Panc1 (cell line): Measurements from ENCODE around the gene BRINP3. TPM values are rescaled to one million over a fixed set of nuclear protein-coding genes. Genes with fewer than 3 reads are reported as not detected.

Source experiments
- ATAC-seq: fragments of 200-7000 bp; cut with Tn5 transposase; 2 replicates; pipeline ENCODE4 v1.9.1; 2020; ENCODE audit warnings: mild to moderate bottlenecking, moderate library complexity
- BruUV-seq: library from RNA; stranded (reverse); fragments of 400-500 nt; replicated peaks from 2 replicates; lab custom pipeline; 2021; lab: Mats Ljungman, UMichigan
- CTCF ChIA-PET: fragments of 300-600 bp; sonication (Branson Sonifier 250); formaldehyde crosslinking; loops from one replicate; lab custom pipeline; 2022; ENCODE audit warnings: antibody characterized with exemption; lab: Charles Lee
- POLR2A ChIA-PET: fragments of 300-600 bp; sonication (Branson Sonifier 250); formaldehyde crosslinking; loops from one replicate; lab custom pipeline; 2022; ENCODE audit warnings: antibody characterized with exemption; lab: Charles Lee
- DNase-seq: peaks from one replicate; pipeline ENCODE4 v3.0.0-alpha.2; 2010; ENCODE audit warnings: low read depth, low spot score
- H3K27ac ChIP-seq: 2 replicates; pipeline ENCODE4 v1.5.1; 2011; ENCODE audit warnings: mild to moderate bottlenecking, low read length, inconsistent platforms
- H3K27me3 ChIP-seq: fragments of 200-500 bp; sonication (Bioruptor generic); 2 replicates; pipeline ENCODE4 v1.6.0; 2014; ENCODE audit warnings: low read length, inconsistent platforms; ENCODE audit not compliant: control insufficient read depth, insufficient read depth
- H3K36me3 ChIP-seq: fragments of 200-500 bp; sonication (Bioruptor generic); 2 replicates; pipeline ENCODE4 v1.5.1; 2014; ENCODE audit warnings: inconsistent platforms, mild to moderate bottlenecking, low read length, moderate library complexity; ENCODE audit not compliant: control insufficient read depth, insufficient read depth
- H3K4me1 ChIP-seq: 2 replicates; pipeline ENCODE4 v1.5.1; 2011; ENCODE audit warnings: inconsistent platforms, mild to moderate bottlenecking, low read length, moderate library complexity; ENCODE audit not compliant: control insufficient read depth, insufficient read depth
- H3K4me3 ChIP-seq, 2 experiments: 2 replicates each; pipeline ENCODE4 v1.5.1; 2011 to 2012; ENCODE audit warnings: low read depth in 2 of 2, low read length in 2 of 2, mild to moderate bottlenecking in 2 of 2, inconsistent platforms in 1 of 2, moderate library complexity in 1 of 2
- H3K9me3 ChIP-seq: fragments of 200-500 bp; sonication (Bioruptor generic); 2 replicates; pipeline ENCODE4 v1.5.1; 2014; ENCODE audit warnings: low read depth, mild to moderate bottlenecking, inconsistent platforms, low read length, moderate library complexity; ENCODE audit not compliant: control insufficient read depth, insufficient read depth
- POLR2AphosphoS5 ChIP-seq: IDR thresholded peaks from 2 replicates; pipeline ENCODE4 v1.6.1; 2012; ENCODE audit warnings: mild to moderate bottlenecking, low read depth, low read length, moderate library complexity
- SIN3A ChIP-seq: IDR thresholded peaks from 2 replicates; pipeline ENCODE4 v1.6.1; 2012; ENCODE audit warnings: low read depth, mild to moderate bottlenecking, low read length, moderate library complexity, borderline replicate concordance; ENCODE audit not compliant: insufficient read depth
- TCF7L2 ChIP-seq: IDR thresholded peaks from 2 replicates; pipeline ENCODE4 v1.6.1; 2011; ENCODE audit warnings: mild to moderate bottlenecking, low read depth, low read length, inconsistent platforms
- in situ Hi-C: cut with HindIII; loops from 2 replicates; pipeline ENCODE4 v1.10.0; 2016; ENCODE audit warnings: low sequenced_read_pairs, low pct_unique_long_range_greater_than_20kb
- intact Hi-C: fragments of 100-400 bp; cut with micrococcal nuclease; formaldehyde crosslinking; loops from one replicate; pipeline ENCODE4 v1.10.0; 2022; ENCODE audit not compliant: unreplicated experiment
- total RNA-seq: library from RNA; stranded (reverse); gene quantifications from one replicate; pipeline ENCODE4 v1.2.1, GENCODE V29; 2021; ENCODE audit not compliant: unreplicated experiment
- TF ChIP-seq, protein P1 (sequence below): fragments of 450-650 bp; IDR thresholded peaks from 2 replicates; pipeline ENCODE4 v1.5.1; 2017; ENCODE audit warnings: mild to moderate bottlenecking
- TF ChIP-seq, protein P2 (sequence below), 2 experiments: IDR thresholded peaks; 2 replicates each; pipeline ENCODE4 v1.6.1; 2011 to 2012; ENCODE audit warnings: low read depth in 2 of 2, control low read depth in 1 of 2, low read length in 1 of 2, mild to moderate bottlenecking in 1 of 2, moderate library complexity in 1 of 2; ENCODE audit not compliant: insufficient read depth in 1 of 2

BRINP3 gene
- total RNA-seq, 1 experiment from 2014 or later = 1.0 TPM

DNA sequence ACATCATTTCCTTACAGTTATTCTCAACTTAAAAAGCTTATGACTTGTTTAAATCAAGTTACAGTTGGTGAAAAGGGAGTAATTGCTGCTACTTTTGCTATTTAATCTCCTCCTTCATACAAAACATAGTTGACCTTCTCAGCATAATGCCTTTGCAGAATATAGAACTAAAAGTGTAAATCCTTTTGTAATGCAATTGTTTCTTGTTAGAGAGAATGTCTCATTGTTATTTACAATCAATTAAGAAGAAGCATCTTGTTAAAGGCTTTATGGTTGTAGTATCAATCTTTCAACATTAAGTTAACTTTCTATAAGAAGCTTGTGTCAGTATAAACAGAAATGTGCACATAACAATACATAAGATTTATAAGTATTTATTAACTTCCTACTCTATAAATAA, 360.7 kb downstream of the BRINP3 start:
- Histone ChIP-seq H3K9me3 (no peaks in the 10 kb centered on the region), H3K4me1 (no peaks in the 10 kb centered on the region), H3K4me3 (no peak overlapping the region), H3K27ac (no peak overlapping the region), H3K27me3 (no peaks in the 10 kb centered on the region), H3K36me3 (no peaks in the 10 kb centered on the region)
- intact Hi-C loops (no loop called here), in situ Hi-C loops (no loop called here)
- ATAC-seq (no peak), DNase-seq (no peak)
- TF ChIP-seq POLR2AphosphoS5 = no peak
- TF ChIP-seq, protein P1, sequence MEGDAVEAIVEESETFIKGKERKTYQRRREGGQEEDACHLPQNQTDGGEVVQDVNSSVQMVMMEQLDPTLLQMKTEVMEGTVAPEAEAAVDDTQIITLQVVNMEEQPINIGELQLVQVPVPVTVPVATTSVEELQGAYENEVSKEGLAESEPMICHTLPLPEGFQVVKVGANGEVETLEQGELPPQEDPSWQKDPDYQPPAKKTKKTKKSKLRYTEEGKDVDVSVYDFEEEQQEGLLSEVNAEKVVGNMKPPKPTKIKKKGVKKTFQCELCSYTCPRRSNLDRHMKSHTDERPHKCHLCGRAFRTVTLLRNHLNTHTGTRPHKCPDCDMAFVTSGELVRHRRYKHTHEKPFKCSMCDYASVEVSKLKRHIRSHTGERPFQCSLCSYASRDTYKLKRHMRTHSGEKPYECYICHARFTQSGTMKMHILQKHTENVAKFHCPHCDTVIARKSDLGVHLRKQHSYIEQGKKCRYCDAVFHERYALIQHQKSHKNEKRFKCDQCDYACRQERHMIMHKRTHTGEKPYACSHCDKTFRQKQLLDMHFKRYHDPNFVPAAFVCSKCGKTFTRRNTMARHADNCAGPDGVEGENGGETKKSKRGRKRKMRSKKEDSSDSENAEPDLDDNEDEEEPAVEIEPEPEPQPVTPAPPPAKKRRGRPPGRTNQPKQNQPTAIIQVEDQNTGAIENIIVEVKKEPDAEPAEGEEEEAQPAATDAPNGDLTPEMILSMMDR = no peak
- TF ChIP-seq, protein P2, sequence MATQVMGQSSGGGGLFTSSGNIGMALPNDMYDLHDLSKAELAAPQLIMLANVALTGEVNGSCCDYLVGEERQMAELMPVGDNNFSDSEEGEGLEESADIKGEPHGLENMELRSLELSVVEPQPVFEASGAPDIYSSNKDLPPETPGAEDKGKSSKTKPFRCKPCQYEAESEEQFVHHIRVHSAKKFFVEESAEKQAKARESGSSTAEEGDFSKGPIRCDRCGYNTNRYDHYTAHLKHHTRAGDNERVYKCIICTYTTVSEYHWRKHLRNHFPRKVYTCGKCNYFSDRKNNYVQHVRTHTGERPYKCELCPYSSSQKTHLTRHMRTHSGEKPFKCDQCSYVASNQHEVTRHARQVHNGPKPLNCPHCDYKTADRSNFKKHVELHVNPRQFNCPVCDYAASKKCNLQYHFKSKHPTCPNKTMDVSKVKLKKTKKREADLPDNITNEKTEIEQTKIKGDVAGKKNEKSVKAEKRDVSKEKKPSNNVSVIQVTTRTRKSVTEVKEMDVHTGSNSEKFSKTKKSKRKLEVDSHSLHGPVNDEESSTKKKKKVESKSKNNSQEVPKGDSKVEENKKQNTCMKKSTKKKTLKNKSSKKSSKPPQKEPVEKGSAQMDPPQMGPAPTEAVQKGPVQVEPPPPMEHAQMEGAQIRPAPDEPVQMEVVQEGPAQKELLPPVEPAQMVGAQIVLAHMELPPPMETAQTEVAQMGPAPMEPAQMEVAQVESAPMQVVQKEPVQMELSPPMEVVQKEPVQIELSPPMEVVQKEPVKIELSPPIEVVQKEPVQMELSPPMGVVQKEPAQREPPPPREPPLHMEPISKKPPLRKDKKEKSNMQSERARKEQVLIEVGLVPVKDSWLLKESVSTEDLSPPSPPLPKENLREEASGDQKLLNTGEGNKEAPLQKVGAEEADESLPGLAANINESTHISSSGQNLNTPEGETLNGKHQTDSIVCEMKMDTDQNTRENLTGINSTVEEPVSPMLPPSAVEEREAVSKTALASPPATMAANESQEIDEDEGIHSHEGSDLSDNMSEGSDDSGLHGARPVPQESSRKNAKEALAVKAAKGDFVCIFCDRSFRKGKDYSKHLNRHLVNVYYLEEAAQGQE (IDR thresholded peaks at IDR 0.05; ENCODE audit: insufficient read depth in 1 of 2, low read depth in 2 of 2, low read length in 1 of 2) = no peak
- no peak for TF ChIP-seq SIN3A
- TF ChIP-seq TCF7L2 = no peak
- no TSS peak for BruUV-seq
- ChIA-PET POLR2A (no interaction called here), CTCF (no interaction called here)

DNA sequence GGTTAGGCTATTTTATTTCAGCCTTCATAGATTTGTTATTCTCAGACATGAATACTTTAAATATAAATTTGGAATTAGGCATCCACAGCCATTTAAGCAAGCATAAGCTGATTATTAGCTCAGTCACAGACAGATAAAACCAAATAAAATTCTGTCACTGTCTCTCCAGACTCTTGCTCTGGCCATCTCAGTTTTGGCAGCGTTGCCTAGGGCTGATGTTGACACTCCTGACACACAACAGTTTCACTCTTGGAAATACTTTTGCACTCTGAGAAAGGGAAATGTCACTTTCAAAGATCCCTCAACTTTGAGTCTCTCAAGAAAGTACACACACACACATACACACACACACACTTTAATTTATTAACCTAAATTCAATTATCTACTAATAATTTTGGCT, 372.7 kb downstream of the BRINP3 start:
- no peaks in the 10 kb centered on the region for H3K4me1 ChIP-seq

More for the DNA sequence above, 372.7 kb downstream of the BRINP3 start:
- no peak for DNase-seq
- ATAC-seq = no peak
- ChIA-PET POLR2A (no interaction called here), CTCF (no interaction called here)
- Histone ChIP-seq H3K36me3 (no peaks in the 10 kb centered on the region), H3K9me3 (no peaks in the 10 kb centered on the region), H3K27ac (no peak overlapping the region), H3K27me3 (no peaks in the 10 kb centered on the region), H3K4me3 (no peak overlapping the region)
- in situ Hi-C loops = no loop called here
- no TSS peak for BruUV-seq
- no peak for TF ChIP-seq TCF7L2
- TF ChIP-seq POLR2AphosphoS5 = no peak
- TF ChIP-seq, protein P2 (IDR thresholded peaks at IDR 0.05; ENCODE audit: insufficient read depth in 1 of 2, low read depth in 2 of 2, low read length in 1 of 2) = no peak
- no peak for TF ChIP-seq SIN3A
- TF ChIP-seq, protein P1 = no peak
- intact Hi-C loops = no loop called here
